Stimulated activated CD8-positive, alpha-beta memory T cell treated with anti-CD3 and anti-CD28 coated beads, Interleukin-15, amount 100 ng/mL, for 1 hour (primary cell): ENCODE results near the gene BMF.
A peak's percentile ranks its signal among the peaks of the same experiment; 100 is the strongest.
"Not testable (repeated sequence)": the region's sequence is repeated elsewhere in the genome, so short reads cannot be mapped to it uniquely, and the experiment has no call there.

ENCODE experiments used
- DNase-seq: peaks from one replicate; pipeline ENCODE4 v3.0.0-alpha.2; 2020; ENCODE audit warnings: low read depth

BMF gene

DNA sequence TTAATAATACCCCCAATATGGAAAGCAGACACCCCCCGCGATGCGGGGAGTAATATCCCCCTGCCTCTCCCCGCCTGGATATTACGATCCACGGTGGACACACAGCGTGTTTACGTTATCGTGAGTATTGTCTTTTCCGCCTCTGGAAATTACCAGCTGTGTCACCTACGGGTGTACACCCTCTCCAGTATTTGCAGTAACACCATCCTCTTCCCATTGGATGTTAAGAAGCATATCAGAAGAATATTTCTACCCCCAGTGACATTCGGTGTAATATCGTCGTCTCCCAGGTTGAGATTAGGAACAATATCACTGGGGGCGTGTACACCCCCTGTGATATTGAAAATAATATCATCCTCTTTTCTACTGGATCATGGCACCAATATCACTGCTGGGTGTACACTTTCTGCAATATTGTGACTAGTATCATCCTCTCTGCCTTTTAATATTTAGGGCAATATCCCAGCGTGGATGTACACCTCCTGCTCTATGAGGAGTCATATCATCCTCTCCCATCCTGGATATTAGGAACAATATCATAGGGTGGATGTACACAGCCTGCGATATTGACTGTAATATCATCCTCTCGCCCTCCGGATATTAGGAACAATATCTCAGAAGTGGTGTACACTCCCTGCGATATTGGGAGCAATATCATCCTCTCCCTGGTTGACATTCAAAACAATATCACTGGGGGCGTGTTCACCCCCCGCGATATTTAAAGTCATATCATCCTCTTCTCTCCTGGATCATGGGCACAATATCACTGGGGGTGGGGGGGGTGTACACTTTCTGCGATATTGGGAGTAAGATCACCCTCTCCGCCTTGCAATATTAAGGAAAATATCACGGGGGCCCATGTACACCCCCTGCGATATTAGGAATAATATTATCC is 20.3 kb upstream of the BMF start:
- DNase-seq, result no peak

DNA sequence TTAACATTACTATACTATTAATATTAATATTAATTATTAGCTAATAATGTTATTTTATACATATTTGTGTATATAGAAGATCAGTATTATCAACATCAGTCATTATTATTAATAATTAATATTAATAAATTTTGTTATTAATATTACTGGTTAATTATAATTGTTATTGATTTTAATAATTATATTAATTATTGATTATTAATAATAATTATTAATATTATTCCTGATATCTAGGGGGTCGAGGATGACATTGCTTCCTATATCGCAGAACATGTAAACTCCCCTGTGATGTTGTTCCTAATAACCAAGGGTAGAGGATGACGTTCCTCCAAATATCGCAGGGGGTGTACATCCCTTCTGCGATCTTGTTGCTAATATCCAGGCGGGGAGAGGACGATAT is 17.3 kb upstream of the BMF start:
- DNase-seq, result no peak

DNA sequence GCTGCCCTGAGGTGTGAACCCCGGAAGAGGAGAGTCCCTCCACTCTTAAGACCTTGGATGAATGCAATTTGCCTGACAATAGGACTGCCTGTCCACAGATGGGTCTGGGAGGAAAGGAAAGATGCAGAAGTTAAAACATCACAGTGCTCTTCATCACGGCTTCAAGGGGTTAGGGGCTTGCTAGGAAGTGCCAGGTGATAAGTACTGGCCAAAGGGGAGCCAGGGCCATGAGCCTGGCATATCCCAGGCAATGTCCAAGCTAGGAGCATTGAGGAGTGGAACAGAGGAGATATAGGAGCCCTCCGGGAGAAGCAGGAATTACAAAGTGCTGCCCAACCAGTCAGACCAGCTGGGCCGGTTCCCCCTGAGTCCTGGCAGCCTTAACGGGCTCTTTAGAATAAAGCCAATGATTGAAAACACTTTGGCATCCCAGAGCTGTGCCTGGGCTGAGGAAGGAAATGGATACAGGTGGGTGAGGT is 16.2 kb upstream of the BMF start:
- DNase-seq, result not testable (repeated sequence)

DNA sequence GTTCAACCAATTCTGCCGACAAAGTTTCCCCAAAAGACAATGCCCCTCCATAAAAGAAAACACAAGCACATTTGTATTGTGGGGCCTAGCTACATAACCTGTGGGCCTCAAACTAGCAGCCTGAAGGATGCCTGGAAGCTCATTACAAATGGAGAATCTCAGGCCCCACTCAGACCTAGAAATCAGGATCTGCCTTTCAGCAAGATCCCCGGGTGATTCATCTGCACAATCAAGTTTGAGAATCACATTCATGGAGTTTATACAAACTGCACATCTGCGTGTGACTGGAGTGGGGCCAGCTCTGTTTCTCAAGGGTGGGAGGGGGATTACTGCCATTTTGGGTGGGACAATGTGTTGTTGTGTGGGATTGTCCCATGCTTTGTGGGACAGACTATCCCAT is 15.7 kb upstream of the BMF start:
- DNase-seq, result not testable (repeated sequence)

DNA sequence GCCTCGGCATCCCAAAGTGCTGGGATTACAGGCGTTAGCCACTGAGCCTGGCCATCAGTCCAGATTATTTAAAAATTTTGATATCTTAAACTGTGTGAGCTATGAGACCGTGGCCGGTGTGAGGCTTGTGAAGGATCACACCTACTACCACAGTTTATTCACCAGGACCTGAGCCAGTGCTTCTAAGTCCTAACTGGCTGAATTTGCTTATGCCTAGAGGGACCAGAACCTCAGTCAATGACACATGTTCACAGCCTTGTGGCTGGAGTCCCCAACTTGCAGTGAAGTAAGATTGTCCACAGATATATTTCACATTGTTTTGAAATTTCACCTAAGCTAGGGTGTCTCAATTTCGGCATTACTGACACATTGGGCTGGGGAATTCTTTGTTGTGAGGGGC is 15.2 kb upstream of the BMF start:
- DNase-seq, result not testable (repeated sequence)

DNA sequence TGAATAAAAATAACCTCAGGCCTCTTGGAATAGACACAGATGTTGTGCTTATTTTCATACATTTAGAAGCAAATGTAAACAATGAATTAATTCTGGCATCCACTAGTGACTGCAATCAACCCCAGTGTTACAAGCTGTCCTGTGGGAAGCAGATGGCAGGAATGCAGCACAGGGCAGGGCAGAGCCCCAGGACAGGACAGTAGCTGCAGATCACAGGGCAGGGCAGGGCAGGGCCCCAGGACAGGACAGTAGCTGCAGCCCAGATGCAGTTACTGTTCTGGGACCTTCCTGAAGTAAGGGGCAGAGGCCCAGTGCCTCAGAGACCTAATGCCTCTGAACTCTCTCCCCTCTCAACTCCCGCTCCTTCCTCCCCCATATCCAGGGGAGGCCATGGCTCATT is 14.3 kb upstream of the BMF start:
- DNase-seq, result not testable (repeated sequence)

DNA sequence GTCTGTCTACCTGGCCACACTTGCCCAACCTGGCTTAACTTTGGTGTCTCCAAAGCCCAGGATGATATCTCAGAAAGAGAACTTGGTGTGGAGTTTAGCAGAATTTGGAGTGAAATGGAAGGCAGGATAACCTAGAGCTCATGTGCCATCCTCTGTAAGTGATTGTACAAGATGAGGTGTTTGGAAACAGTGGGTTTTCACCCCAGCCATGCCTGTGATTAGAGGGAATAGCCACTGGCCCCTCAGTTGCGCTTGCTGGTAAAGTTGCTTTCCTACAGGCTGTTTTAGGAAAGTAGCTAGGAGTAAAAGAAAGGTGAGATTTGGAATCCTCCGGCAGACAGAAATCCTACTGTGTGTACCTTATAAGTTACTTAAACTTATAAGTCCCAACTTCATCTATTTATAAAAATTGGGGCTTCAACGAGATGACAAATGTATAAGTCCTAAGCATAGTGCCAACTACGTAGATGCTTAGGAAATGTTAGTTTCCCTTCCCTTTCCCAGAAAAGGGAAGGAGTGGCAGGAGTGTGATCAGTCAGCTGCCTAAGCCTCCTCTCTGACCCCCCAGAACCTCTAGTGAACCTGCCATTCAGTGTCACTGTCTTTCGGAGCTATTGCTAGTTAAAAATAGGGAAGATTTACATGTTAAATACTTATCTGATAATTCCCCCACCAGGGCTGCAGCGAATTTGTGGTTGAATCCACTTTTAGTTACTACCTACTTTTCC is 13.4 kb upstream of the BMF start:
- DNase-seq, result no peak

DNA sequence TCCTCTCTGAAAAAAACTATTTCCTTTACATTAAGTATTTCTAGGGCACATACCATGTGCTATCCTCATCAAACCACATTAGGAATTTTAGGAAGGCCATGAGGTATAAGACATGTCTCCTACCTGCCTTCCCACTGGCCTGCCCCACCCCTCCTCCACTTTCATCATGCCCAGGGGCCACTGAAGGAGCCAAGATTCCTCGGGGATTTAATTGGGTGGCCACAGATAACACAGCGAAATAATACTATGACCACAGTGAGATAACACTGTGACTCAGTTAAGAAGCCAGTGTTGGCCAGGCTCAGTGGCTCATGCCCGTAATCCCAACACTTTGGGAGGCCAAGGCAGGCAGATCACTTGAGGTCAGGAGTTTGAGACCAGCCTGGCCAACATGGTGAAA is 9.8 kb upstream of the BMF start:
- no peak for DNase-seq

DNA sequence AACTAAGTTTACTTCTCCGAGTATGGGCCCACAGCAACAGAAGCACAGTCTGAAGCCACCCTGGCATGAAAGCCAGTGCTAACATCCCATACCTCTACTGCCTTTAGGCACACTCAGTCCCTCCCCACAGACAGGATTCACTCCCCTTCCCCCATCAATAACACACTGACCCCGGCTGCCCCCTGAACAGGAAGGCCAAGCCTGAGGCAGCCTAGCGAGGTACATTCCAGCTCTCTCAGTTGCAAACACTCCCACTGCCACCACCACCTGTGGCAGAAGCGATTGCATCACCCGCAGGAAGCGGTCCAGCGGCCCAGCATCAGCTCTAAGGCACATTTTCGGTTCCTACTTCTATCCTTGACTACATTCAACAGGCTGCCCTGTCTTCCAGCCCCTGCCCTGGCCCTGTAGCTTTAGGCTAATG is 7.0 kb upstream of the BMF start:
- DNase-seq, result no peak

DNA sequence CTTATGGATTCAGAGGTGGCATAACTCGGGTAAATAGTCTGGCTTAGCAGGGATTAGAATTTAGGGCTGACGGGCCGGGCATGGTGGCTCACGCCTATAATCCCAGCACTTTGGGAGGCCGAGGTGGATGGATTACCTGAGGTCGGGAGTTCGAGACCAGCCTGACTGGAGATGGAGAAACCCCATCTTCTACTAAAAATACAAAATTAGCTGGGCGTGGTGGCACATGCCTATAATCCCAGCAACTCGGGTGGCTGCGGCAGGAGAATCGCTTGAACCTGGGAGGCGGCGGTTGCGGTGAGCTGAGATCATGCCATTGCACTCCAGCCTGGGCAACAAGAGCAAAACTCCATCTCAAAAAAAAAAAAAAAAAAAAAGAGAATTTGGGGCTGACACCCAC is 6.4 kb upstream of the BMF start:
- not testable (repeated sequence) for DNase-seq

DNA sequence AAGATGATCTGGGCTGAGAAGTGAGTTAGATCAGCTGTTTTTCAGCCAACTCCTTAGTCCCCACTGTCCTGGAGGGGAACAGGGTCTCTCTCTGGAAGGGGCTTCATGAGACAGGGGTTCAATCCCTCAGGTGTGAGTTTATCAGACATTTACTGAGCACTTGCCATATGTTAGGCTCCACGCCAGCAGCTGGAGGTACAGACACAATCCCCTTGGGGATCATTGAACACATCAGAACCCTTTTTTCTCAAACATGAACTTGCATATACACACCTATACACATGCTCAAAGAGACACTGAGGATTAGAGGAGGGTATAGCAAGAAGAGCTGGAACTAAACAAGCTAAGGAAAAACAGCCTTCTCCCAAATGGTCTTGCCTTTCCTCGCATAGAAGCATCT is 5.5 kb upstream of the BMF start:
- no peak for DNase-seq

DNA sequence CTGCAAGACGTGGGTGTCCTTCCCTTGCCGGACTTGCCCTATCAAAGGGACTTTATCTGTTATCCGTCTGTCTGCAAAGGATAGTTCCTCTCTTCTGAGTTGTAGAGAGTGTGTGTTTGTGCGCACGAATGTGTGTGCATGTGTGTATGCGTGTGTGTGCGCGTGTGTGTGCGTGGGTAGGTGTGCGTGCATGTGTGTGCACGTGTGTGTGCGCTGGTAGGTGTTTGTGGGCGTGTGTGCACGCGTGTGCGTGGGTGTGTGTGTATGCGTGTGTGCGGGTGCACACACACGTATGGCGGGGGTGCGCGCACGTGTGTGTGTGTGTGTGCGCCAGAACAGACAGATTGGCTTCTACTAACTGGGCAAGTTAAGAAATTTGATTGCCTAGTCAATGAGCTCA is 4.1 kb upstream of the BMF start:
- DNase-seq, result no peak

DNA sequence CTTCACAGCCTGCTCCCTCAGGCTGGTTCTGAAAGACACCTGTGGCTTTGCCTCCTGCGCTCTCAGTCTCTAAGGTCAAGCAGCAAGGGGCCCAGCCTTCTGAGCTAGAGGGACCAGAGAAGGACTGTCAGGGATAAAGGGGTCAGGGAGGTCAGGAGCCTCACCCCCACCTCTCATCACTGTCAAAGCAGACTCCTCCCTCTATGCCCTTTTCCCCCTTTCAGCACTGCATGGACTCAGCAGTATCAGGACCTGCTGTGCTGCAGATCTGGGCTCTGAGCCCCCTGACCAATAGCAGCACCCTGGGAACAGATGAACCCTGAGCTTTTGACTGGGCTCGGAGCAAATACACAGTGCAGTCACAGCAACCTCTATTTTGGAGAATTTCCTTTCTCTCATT is 3.2 kb upstream of the BMF start:
- no peak for DNase-seq

DNA sequence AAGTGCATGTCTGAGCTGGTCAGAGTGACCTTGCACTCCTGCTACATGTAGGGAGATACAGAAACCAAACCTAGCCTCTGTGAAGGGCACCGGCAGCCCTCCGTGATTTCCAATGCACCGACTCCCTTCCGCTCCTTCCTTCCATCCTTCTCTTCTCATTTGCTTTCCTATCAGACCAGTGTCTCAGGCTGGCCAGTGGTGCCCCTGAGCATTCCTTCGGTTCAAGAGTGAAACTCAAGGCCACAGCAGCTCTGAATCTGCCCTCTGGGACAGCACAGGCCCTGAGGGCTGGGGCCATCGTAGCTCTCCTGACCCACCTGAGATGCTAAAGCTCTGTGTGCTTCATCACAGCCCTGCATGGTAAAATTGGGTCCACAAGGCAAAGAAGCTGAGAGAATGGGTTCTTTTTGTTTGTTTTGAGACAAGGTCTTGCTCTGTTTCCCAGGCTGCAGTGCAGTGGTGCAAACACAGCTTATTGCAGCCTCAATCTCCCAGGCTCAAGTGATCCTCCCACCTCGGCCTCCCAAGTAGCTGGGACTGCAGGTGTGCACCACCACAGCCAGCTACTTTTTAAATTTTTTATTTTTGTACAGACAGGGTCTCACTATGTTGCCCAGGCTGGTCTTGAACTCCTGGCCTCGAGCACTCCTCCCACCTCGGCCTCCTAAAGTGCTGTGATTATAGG is 2.3 kb upstream of the BMF start:
- no peak for DNase-seq

DNA sequence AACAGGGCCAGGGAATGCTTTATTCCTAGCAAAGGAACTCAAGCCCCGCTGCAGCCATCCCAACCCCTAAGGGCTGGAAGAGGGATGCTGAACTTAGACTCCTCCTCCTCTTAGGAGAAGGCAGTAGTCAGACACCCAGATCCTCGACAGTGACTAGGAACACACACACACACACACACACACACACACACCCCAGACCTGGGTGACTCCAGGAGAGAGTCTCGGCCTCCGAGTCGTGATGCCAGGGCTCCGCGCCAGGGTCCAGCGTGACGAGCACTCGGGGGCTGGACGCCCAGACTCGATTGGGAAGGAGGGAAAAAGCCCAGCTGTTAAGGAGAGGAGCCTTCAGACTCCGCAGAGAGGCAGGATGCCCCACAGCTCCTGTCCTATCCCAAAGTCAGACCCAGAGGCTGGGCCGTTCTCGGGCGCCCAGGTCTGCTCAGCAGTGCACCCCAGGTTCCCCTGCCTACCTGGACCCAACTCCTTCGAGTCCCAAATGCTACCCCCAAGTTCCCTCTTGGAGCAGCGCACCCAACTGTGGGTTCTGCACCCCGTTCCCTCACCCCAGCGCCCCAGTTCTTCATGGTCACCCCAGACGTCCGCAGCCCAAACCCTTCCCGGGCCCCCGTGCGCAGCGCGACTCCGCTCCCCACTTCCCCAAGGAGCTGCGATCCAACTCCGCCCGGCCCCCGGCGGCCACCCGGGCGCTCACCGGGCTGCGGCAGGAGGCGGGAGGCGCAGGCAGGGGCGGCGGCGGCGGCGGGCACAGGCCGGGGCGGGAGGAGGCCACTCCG is 421 bp downstream of the BMF start:
- no peak for DNase-seq

DNA sequence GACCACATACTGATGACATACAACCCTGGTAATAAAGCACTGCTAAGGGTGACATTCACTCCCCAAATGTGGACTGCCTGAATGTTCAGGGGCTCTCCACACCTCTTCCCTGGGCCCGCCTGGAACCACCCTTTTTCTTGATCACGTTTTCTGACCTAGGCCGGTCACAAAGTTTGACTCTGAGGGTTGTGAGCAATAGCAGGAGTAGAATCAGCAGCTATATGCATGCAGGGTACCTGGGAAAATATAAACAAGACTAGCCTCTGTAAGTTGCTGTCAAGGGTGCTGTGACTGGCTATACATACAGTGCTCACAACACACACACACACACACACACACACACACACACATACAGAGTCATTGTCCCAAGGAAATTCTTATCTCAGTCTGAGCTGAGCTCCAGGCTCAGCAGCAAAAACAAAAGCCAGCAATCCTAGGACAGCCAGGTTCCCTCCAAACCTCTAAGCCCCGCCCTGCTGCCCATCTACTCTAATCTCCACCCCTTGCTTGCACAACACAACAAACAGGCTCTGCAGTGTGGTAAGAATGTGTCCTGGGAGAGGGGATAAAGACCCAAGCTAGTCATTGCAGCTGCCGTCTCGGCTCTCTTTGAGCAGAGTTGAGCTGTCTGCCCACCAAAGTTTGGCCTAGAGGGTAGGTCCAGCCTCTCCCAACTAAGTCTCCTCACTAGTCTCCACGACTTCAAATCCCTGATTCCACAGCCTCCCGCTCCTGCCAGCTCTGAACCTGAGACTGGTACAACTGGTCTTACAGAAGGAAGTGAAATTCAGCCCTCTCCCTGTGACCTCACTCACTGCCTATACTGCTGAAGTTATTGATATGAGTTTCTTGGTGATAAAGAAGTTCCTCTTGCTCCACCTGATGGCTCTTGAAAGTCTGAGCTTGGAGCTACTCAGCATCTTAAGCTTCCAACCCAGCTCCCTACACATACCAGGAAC is 2.2 kb downstream of the BMF start:
- no peak for DNase-seq

DNA sequence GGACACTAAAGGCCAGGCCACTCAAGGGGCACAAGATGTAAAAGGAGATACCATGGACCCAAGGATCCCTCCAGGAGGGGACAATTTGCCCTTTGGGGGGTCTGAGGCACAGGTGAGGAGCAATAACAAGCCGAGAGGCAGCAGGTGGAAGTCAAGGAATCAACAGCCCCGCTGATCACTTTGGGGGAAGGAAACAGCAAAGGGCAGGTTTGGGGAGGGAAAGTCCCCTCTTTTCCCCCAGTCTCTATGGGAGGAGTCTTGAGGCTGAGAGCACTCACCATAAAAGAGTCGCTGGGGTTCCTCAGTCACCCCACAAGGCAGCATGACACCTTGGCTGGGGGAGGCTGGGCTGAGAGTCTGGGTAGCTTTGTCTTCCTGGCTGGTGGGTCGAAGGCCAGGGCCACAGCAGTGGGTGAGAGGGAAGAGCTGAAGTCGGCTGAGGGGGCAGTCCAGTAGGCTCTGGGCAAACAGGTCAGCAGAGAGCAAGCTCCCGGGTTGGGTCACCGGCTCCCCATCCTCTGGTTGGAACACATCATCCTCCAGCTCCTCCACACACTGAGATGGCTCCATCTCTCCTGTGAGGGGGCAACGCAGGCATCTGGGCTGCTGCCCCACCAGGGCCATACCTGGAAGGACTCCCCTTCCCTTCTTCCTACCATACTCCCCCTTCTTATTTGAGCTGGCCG is 3.0 kb downstream of the BMF start:
- DNase-seq, result no peak

DNA sequence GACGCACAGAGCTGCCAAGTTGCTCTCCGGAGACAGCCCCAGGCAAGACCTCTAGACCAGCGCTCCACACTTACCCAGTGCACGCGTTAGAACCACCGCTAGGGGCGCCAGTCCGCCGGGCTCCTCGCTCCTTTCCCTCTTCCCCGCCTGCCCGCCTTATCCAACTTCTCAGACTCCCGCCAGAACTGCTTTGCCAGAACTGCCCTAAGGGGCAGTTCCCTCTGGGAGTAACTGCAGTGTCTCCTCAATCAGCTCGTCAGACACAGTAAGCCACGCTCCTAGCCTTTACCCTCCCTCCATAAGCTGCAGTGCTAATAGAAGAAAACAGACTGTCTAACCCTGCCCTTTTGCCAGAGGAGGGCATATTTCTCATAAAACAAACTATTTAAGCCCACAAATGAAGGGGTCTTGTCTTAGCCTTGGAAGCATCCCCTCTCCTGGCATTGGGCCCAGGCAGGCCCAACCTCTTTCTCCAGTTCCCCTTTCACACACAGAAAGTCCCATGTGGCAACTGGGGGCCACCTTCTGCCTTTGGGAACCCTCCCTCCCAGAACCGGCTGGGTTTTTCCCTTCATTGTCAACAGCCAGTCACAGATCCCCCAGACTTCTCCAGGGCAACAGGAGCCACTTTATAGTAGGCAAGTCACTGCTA is 3.7 kb downstream of the BMF start:
- peak; percentile 73 for DNase-seq

DNA sequence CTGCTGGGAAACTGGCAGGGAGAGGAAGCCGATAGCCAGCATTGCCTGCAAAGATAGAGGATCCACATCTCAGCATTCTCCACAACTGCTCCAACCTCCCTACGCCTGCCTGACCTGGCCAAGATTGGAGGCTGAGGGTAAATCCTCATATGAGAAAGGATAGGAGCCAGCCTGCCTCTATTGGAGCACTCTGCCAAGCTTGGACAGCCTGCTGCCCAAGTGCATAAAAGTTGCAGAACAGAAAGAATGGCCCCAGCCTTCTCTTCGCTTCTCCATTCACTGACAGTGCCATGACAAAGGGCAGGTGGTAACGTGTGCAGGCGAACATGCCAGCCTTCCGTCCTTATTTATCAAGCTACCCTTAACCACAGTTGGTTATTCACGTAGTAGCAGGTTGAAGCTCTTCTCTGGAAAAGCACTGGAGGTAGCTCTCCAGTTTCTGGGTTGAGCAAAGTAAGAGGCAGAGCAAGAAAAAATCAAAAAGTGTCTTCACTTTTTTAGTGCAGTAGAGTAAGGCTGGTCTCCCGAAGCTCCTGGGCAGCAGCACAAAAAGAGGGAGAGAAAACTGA is 4.3 kb downstream of the BMF start:
- DNase-seq, result no peak
